ENCODE measurements around the gene ADISSP. TPM values are rescaled to one million over a fixed set of nuclear protein-coding genes. Genes with fewer than 3 reads are reported as not detected.

The ADISSP gene
- total RNA-seq, 1 donor from 2014 or later = 43.2 TPM

DNA sequence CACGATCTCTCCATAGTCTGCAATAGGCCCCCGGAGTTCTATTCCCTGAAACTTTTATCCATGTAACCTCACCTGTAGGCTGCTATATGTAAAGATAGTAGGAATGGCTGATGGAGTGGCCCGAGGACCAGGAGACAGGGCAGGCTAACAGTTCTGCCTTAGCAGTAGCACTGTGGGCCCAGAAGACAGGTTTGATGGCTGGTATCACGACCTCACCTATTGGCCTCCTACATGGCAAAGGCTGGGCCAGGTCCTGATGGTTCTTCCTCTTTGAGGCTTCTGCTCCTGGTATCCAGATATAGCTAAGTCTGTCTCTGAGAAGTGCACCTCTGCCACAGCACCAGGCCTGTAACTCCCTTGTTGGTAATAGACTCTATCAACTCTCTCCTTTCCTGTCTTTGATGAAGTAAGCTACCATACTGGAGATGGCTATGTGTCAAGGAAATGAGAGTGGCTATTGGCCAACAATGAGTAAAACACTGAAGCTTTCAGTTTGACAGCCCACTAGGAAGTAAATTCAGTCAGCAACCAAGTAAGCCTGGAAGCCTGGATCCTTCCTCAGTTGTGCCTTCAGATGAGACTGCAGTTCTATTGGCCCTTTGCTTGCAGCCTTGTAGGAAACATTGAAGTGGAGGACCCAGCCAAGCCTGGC is 8.0 kb upstream of the ADISSP start:
- Histone ChIP-seq H3K9ac (ENCODE audit: low read length) (no peak overlapping the region), H4K20me1 (ENCODE audit: insufficient read depth, low read length) (no peaks in the 10 kb centered on the region), H3K27ac (ENCODE audit: low read depth, low read length) (no peak overlapping the region), H3K9me3 (ENCODE audit: insufficient read depth, low read depth, low read length) (no peaks in the 10 kb centered on the region), H3K4me2 (ENCODE audit: low read length) (no peak overlapping the region), H3K79me2 (ENCODE audit: insufficient read depth, low read length) (no peaks in the 10 kb centered on the region), H3K4me1 (ENCODE audit: insufficient read depth, low read length) (no peaks in the 10 kb centered on the region), H3K36me3 (ENCODE audit: insufficient read depth, low read length) (no peaks in the 10 kb centered on the region), H3K4me3 (ENCODE audit: insufficient read depth, low read depth, low read length) (no peak overlapping the region), H2AFZ (ENCODE audit: low read depth, low read length) (no peak overlapping the region), H3K27me3 (ENCODE audit: insufficient read depth, low read length) (peaks cover 5% of the 10 kb centered on the region)
- H3K27ac Mint-ChIP-seq (ENCODE audit: unreplicated experiment) = no peak overlapping the region
- DNase-seq (ENCODE audit: low read depth) = no peak
- H3K9me3 Mint-ChIP-seq (ENCODE audit: unreplicated experiment) = no peaks in the 10 kb centered on the region
- peaks cover 4% of the 10 kb centered on the region for H3K4me1 Mint-ChIP-seq (ENCODE audit: low read depth, unreplicated experiment)
- TF ChIP-seq, protein P1, sequence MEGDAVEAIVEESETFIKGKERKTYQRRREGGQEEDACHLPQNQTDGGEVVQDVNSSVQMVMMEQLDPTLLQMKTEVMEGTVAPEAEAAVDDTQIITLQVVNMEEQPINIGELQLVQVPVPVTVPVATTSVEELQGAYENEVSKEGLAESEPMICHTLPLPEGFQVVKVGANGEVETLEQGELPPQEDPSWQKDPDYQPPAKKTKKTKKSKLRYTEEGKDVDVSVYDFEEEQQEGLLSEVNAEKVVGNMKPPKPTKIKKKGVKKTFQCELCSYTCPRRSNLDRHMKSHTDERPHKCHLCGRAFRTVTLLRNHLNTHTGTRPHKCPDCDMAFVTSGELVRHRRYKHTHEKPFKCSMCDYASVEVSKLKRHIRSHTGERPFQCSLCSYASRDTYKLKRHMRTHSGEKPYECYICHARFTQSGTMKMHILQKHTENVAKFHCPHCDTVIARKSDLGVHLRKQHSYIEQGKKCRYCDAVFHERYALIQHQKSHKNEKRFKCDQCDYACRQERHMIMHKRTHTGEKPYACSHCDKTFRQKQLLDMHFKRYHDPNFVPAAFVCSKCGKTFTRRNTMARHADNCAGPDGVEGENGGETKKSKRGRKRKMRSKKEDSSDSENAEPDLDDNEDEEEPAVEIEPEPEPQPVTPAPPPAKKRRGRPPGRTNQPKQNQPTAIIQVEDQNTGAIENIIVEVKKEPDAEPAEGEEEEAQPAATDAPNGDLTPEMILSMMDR (IDR thresholded peaks at IDR 0.05; ENCODE audit: insufficient read depth, low read depth, low read length) = no peak
- TF ChIP-seq EZH2 (IDR thresholded peaks at IDR 0.05; ENCODE audit: insufficient read depth, low read length) = no peak
- H3K4me3 Mint-ChIP-seq (ENCODE audit: unreplicated experiment) = no peak overlapping the region
- H3K36me3 Mint-ChIP-seq (ENCODE audit: low read depth, unreplicated experiment) = no peaks in the 10 kb centered on the region
- FAIRE-seq = no peak
- peaks cover 22% of the 10 kb centered on the region for H3K27me3 Mint-ChIP-seq (ENCODE audit: low read depth, unreplicated experiment)

DNA sequence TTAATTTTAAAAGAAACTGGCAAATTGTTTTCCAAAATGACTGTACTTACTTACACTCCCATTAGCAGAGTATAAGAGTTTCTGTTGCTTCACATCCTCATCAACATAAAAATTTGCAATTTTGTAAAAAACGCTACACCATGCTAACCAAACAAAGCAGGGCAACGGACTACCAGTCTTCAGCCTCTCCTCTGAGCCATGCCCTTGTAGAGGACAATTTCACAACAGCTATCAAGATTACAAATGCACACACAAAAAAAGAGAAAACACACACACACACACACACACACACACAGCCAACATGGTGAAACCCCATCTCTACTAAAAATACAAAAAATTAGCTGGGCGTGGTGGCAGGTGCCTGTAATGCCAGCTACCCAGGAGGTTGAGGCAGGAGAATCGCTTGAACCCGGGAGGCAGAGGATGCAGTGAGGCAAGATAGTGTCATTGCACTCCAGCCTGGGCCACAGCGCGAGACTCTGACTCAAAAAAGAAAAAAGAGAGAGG is 4.1 kb upstream of the ADISSP start:
- Histone ChIP-seq H4K20me1 (ENCODE audit: insufficient read depth, low read length) (no peaks in the 10 kb centered on the region), H3K4me1 (ENCODE audit: insufficient read depth, low read length) (peaks cover 28% of the 10 kb centered on the region), H3K79me2 (ENCODE audit: insufficient read depth, low read length) (peaks cover 9% of the 10 kb centered on the region), H3K9ac (ENCODE audit: low read length) (no peak overlapping the region), H3K4me3 (ENCODE audit: insufficient read depth, low read depth, low read length) (no peak overlapping the region), H3K36me3 (ENCODE audit: insufficient read depth, low read length) (no peaks in the 10 kb centered on the region), H3K9me3 (ENCODE audit: insufficient read depth, low read depth, low read length) (no peaks in the 10 kb centered on the region), H3K27ac (ENCODE audit: low read depth, low read length) (no peak overlapping the region), H3K4me2 (ENCODE audit: low read length) (no peak overlapping the region), H3K27me3 (ENCODE audit: insufficient read depth, low read length) (no peaks in the 10 kb centered on the region), H2AFZ (ENCODE audit: low read depth, low read length) (no peak overlapping the region)
- Mint-ChIP-seq H3K36me3 (ENCODE audit: low read depth, unreplicated experiment) (no peaks in the 10 kb centered on the region), H3K27me3 (ENCODE audit: low read depth, unreplicated experiment) (peaks cover 6% of the 10 kb centered on the region), H3K9me3 (ENCODE audit: unreplicated experiment) (no peaks in the 10 kb centered on the region), H3K4me3 (ENCODE audit: unreplicated experiment) (no peak overlapping the region), H3K27ac (ENCODE audit: unreplicated experiment) (no peak overlapping the region), H3K4me1 (ENCODE audit: low read depth, unreplicated experiment) (peaks cover 6% of the 10 kb centered on the region)
- no peak for DNase-seq (ENCODE audit: low read depth)
- TF ChIP-seq, protein P1 (IDR thresholded peaks at IDR 0.05; ENCODE audit: insufficient read depth, low read depth, low read length) = no peak
- no peak for TF ChIP-seq EZH2 (IDR thresholded peaks at IDR 0.05; ENCODE audit: insufficient read depth, low read length)
- FAIRE-seq = no peak
